ENCODE results near the gene PLCH1.

PLCH1 gene

GRCh38 chr3:155517903-155518302 lies 227.0 kb downstream of the PLCH1 start:
- H3K23ac ChIP-seq (ENCODE audit: low read length in 2 of 2): no peak overlapping the region
- H4K91ac ChIP-seq (ENCODE audit: low read length): no peak overlapping the region
- no CpG with 5 or more reads among the region's 1 CpG for WGBS

GRCh38 chr3:155516439-155516838 lies 228.4 kb downstream of the PLCH1 start:
- no peak overlapping the region for H3K9ac ChIP-seq (ENCODE audit: low read length)
- H2AK5ac ChIP-seq (ENCODE audit: low read length, severe bottlenecking): no peak overlapping the region
- H2AFZ ChIP-seq (ENCODE audit: low read depth, low read length): no peak overlapping the region
- H3K14ac ChIP-seq (ENCODE audit: low read length in 2 of 2): no peak overlapping the region
- H3K27me3 ChIP-seq (ENCODE audit: control insufficient read depth in 1 of 2, insufficient read depth in 1 of 2, low read length in 2 of 2): no peaks in the 10 kb centered on the region
- H3K4me1 ChIP-seq (ENCODE audit: control insufficient read depth, insufficient read depth, low read depth, low read length): no peaks in the 10 kb centered on the region
- H3K4ac ChIP-seq (ENCODE audit: low read depth in 1 of 2, low read length in 2 of 2): no peak overlapping the region
- no peak overlapping the region for H3K18ac ChIP-seq (ENCODE audit: low read depth in 1 of 2, low read length in 2 of 2)
- no peak overlapping the region for H3K27ac ChIP-seq (ENCODE audit: low read length, poor library complexity, severe bottlenecking)
- no peak overlapping the region for H2BK5ac ChIP-seq (ENCODE audit: low read depth, low read length, poor library complexity, severe bottlenecking)
- no peak overlapping the region for H2BK120ac ChIP-seq (ENCODE audit: low read depth, low read length)
- no peak overlapping the region for H3K4me2 ChIP-seq (ENCODE audit: low read length, poor library complexity, severe bottlenecking)
- DNase-seq: no peak
- no peak overlapping the region for H3K23ac ChIP-seq (ENCODE audit: low read length in 2 of 2)
- WGBS: 65% methylated on average over 2 of the region's 2 CpGs
- H3K36me3 ChIP-seq (ENCODE audit: control insufficient read depth in 1 of 2, insufficient read depth in 2 of 2, low read depth in 1 of 2, low read length in 2 of 2): no peaks in the 10 kb centered on the region
- no peak overlapping the region for H3K4me3 ChIP-seq (ENCODE audit: insufficient read depth in 1 of 2, low read depth in 1 of 2, low read length in 2 of 2)
- H3K9me3 ChIP-seq (ENCODE audit: control insufficient read depth, low read length): no peaks in the 10 kb centered on the region
- H3K79me1 ChIP-seq (replicated peaks; ENCODE audit: low read length, poor library complexity, severe bottlenecking): no peaks in the 10 kb centered on the region
- no peak overlapping the region for H2BK12ac ChIP-seq (ENCODE audit: low read length in 2 of 2)
- no peak overlapping the region for H4K91ac ChIP-seq (ENCODE audit: low read length)
- H2BK15ac ChIP-seq (ENCODE audit: low read depth, poor library complexity, severe bottlenecking): no peak overlapping the region
- H4K8ac ChIP-seq (ENCODE audit: low read length): no peak overlapping the region

More at GRCh38 chr3:155517903-155518302, 227.0 kb downstream of the PLCH1 start:
- Histone ChIP-seq H2BK5ac (ENCODE audit: low read depth, low read length, poor library complexity, severe bottlenecking) (no peak overlapping the region), H3K36me3 (ENCODE audit: control insufficient read depth in 1 of 2, insufficient read depth in 2 of 2, low read depth in 1 of 2, low read length in 2 of 2) (no peaks in the 10 kb centered on the region), H3K4me3 (ENCODE audit: insufficient read depth in 1 of 2, low read depth in 1 of 2, low read length in 2 of 2) (no peak overlapping the region), H3K9ac (ENCODE audit: low read length) (no peak overlapping the region), H2AFZ (ENCODE audit: low read depth, low read length) (no peak overlapping the region), H3K4me2 (ENCODE audit: low read length, poor library complexity, severe bottlenecking) (no peak overlapping the region), H3K79me1 (replicated peaks; ENCODE audit: low read length, poor library complexity, severe bottlenecking) (no peaks in the 10 kb centered on the region), H3K9me3 (ENCODE audit: control insufficient read depth, low read length) (no peaks in the 10 kb centered on the region), H3K4ac (ENCODE audit: low read depth in 1 of 2, low read length in 2 of 2) (no peak overlapping the region), H3K4me1 (ENCODE audit: control insufficient read depth, insufficient read depth, low read depth, low read length) (no peaks in the 10 kb centered on the region), H3K27me3 (ENCODE audit: control insufficient read depth in 1 of 2, insufficient read depth in 1 of 2, low read length in 2 of 2) (no peaks in the 10 kb centered on the region), H3K14ac (ENCODE audit: low read length in 2 of 2) (no peak overlapping the region), H2BK12ac (ENCODE audit: low read length in 2 of 2) (no peak overlapping the region), H4K8ac (ENCODE audit: low read length) (no peak overlapping the region), H2BK120ac (ENCODE audit: low read depth, low read length) (no peak overlapping the region), H2AK5ac (ENCODE audit: low read length, severe bottlenecking) (no peak overlapping the region), H2BK15ac (ENCODE audit: low read depth, poor library complexity, severe bottlenecking) (no peak overlapping the region), H3K18ac (ENCODE audit: low read depth in 1 of 2, low read length in 2 of 2) (no peak overlapping the region), H3K27ac (ENCODE audit: low read length, poor library complexity, severe bottlenecking) (no peak overlapping the region)
- no peak for DNase-seq

- Histone ChIP-seq H4K8ac (ENCODE audit: low read length) (no peak overlapping the region), H3K23ac (ENCODE audit: low read length in 2 of 2) (no peak overlapping the region), H3K4me3 (ENCODE audit: insufficient read depth in 1 of 2, low read depth in 1 of 2, low read length in 2 of 2) (no peak overlapping the region), H2BK120ac (ENCODE audit: low read depth, low read length) (no peak overlapping the region), H3K27me3 (ENCODE audit: control insufficient read depth in 1 of 2, insufficient read depth in 1 of 2, low read length in 2 of 2) (no peaks in the 10 kb centered on the region), H2AFZ (ENCODE audit: low read depth, low read length) (no peak overlapping the region), H2AK5ac (ENCODE audit: low read length, severe bottlenecking) (no peak overlapping the region), H3K36me3 (ENCODE audit: control insufficient read depth in 1 of 2, insufficient read depth in 2 of 2, low read depth in 1 of 2, low read length in 2 of 2) (no peaks in the 10 kb centered on the region), H3K79me1 (replicated peaks; ENCODE audit: low read length, poor library complexity, severe bottlenecking) (no peaks in the 10 kb centered on the region), H3K9me3 (ENCODE audit: control insufficient read depth, low read length) (no peaks in the 10 kb centered on the region), H3K4me2 (ENCODE audit: low read length, poor library complexity, severe bottlenecking) (no peak overlapping the region), H2BK15ac (ENCODE audit: low read depth, poor library complexity, severe bottlenecking) (no peak overlapping the region), H3K14ac (ENCODE audit: low read length in 2 of 2) (no peak overlapping the region), H3K9ac (ENCODE audit: low read length) (no peak overlapping the region), H3K4ac (ENCODE audit: low read depth in 1 of 2, low read length in 2 of 2) (no peak overlapping the region), H3K4me1 (ENCODE audit: control insufficient read depth, insufficient read depth, low read depth, low read length) (no peaks in the 10 kb centered on the region), H2BK5ac (ENCODE audit: low read depth, low read length, poor library complexity, severe bottlenecking) (no peak overlapping the region), H4K91ac (ENCODE audit: low read length) (no peak overlapping the region), H2BK12ac (ENCODE audit: low read length in 2 of 2) (no peak overlapping the region), H3K27ac (ENCODE audit: low read length, poor library complexity, severe bottlenecking) (no peak overlapping the region), H3K18ac (ENCODE audit: low read depth in 1 of 2, low read length in 2 of 2) (no peak overlapping the region)
- 67% methylated on average over 4 of the region's 5 CpGs for WGBS
- DNase-seq: no peak
These were observed 232.0 kb downstream of the PLCH1 start for GRCh38 chr3:155512867-155513261.

- no peak overlapping the region for H3K9ac ChIP-seq (ENCODE audit: low read length)
- no peak overlapping the region for H2AFZ ChIP-seq (ENCODE audit: low read depth, low read length)
- H2BK12ac ChIP-seq (ENCODE audit: low read length in 2 of 2): no peak overlapping the region
- no peak overlapping the region for H4K8ac ChIP-seq (ENCODE audit: low read length)
- no peak overlapping the region for H3K4me3 ChIP-seq (ENCODE audit: insufficient read depth in 1 of 2, low read depth in 1 of 2, low read length in 2 of 2)
- DNase-seq: no peak
- no peak overlapping the region for H3K14ac ChIP-seq (ENCODE audit: low read length in 2 of 2)
- H4K91ac ChIP-seq (ENCODE audit: low read length): no peak overlapping the region
- no peaks in the 10 kb centered on the region for H3K79me1 ChIP-seq (replicated peaks; ENCODE audit: low read length, poor library complexity, severe bottlenecking)
- H3K36me3 ChIP-seq (ENCODE audit: control insufficient read depth in 1 of 2, insufficient read depth in 2 of 2, low read depth in 1 of 2, low read length in 2 of 2): no peaks in the 10 kb centered on the region
- 82% methylated on average over 6 of the region's 8 CpGs for WGBS
- no peak overlapping the region for H3K18ac ChIP-seq (ENCODE audit: low read depth in 1 of 2, low read length in 2 of 2)
- no peak overlapping the region for H3K4ac ChIP-seq (ENCODE audit: low read depth in 1 of 2, low read length in 2 of 2)
- no peak overlapping the region for H3K4me2 ChIP-seq (ENCODE audit: low read length, poor library complexity, severe bottlenecking)
- H2BK5ac ChIP-seq (ENCODE audit: low read depth, low read length, poor library complexity, severe bottlenecking): no peak overlapping the region
- no peak overlapping the region for H3K23ac ChIP-seq (ENCODE audit: low read length in 2 of 2)
- no peaks in the 10 kb centered on the region for H3K9me3 ChIP-seq (ENCODE audit: control insufficient read depth, low read length)
- H2BK120ac ChIP-seq (ENCODE audit: low read depth, low read length): no peak overlapping the region
- H3K27me3 ChIP-seq (ENCODE audit: control insufficient read depth in 1 of 2, insufficient read depth in 1 of 2, low read length in 2 of 2): no peaks in the 10 kb centered on the region
- H3K4me1 ChIP-seq (ENCODE audit: control insufficient read depth, insufficient read depth, low read depth, low read length): no peaks in the 10 kb centered on the region
- no peak overlapping the region for H2BK15ac ChIP-seq (ENCODE audit: low read depth, poor library complexity, severe bottlenecking)
- H3K27ac ChIP-seq (ENCODE audit: low read length, poor library complexity, severe bottlenecking): no peak overlapping the region
- H2AK5ac ChIP-seq (ENCODE audit: low read length, severe bottlenecking): no peak overlapping the region
These were observed 232.6 kb downstream of the PLCH1 start for GRCh38 chr3:155512175-155512866.
